Measurements from ENCODE around the gene POU2F1.

Gene POU2F1

DNA sequence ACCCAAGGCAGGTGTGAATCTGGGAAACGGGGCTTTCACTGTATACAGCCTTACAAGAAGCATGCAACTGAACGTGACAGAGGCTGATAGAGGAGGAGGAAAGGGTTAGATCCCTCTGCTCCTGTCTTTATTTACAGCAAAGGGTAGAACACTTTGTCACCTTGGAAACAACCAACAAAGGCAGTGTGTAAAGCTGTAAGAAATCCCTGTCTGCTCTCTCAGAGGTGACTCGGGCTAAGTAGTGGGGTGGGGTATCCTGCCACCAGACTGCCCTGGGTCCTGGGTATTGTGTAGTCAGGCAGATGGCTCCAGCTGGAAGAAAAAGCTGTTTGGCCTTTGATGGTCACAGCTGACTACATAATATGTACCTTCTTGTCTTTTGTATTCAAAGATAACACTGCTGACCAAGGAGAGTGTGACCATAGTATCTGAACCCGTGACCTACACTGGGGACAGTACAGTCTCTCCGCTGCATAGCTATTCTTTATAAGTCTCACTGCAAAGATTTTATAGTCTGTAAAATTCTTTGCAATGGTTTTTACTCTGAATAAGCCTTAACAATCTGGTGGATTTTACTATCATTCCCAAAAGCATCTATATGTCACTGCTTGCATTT is 22.1 kb upstream of the POU2F1 start:
- no peak for DNase-seq
- H3K4me3 ChIP-seq (ENCODE audit: low read length) = no peak overlapping the region

DNA sequence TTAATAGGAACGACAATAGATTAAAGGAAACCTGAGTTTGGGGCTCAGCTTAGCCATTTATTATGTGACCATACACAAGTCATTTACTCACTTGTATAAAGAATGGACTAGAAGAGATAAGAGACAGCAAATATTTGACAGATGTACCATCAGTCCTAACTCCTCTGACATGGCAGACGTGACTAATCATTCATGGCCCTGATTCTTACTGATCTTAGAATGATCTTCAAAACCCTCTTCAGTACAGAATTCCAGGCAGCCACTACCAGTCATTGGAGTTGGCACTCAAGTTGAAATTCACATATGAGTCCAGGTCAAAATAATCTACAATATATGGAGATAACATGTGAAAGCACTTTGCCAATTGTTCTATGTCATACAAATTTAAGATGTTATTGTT is 21.0 kb upstream of the POU2F1 start:
- Histone ChIP-seq H3K4me3 (ENCODE audit: low read length) (no peak overlapping the region), H3K36me3 (replicated peaks; ENCODE audit: insufficient read depth, low read length) (no peaks in the 10 kb centered on the region), H3K9ac (ENCODE audit: low read length) (no peak overlapping the region), H3K4me2 (ENCODE audit: low read depth, low read length) (no peak overlapping the region), H3K27ac (ENCODE audit: low read length) (no peak overlapping the region), H4K20me1 (ENCODE audit: insufficient read depth, low read length) (no peaks in the 10 kb centered on the region), H3K9me3 (replicated peaks; ENCODE audit: insufficient read depth, low read length) (no peaks in the 10 kb centered on the region), H3K9me2 (replicated peaks; ENCODE audit: insufficient read depth, low read length) (no peaks in the 10 kb centered on the region), H2AFZ (ENCODE audit: low read length) (no peak overlapping the region), H3K79me2 (ENCODE audit: low read length) (no peaks in the 10 kb centered on the region), H3K4me1 (ENCODE audit: low read length) (no peaks in the 10 kb centered on the region), H3F3A (ENCODE audit: insufficient read depth, low read length) (no peaks in the 10 kb centered on the region), H3K27me3 (replicated peaks; ENCODE audit: insufficient read depth, low read length) (no peaks in the 10 kb centered on the region)
- no peak for DNase-seq
- TF ChIP-seq, protein P1, sequence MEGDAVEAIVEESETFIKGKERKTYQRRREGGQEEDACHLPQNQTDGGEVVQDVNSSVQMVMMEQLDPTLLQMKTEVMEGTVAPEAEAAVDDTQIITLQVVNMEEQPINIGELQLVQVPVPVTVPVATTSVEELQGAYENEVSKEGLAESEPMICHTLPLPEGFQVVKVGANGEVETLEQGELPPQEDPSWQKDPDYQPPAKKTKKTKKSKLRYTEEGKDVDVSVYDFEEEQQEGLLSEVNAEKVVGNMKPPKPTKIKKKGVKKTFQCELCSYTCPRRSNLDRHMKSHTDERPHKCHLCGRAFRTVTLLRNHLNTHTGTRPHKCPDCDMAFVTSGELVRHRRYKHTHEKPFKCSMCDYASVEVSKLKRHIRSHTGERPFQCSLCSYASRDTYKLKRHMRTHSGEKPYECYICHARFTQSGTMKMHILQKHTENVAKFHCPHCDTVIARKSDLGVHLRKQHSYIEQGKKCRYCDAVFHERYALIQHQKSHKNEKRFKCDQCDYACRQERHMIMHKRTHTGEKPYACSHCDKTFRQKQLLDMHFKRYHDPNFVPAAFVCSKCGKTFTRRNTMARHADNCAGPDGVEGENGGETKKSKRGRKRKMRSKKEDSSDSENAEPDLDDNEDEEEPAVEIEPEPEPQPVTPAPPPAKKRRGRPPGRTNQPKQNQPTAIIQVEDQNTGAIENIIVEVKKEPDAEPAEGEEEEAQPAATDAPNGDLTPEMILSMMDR (IDR thresholded peaks at IDR 0.05; ENCODE audit: low read length) = no peak
- TF ChIP-seq EZH2phosphoT487 (IDR thresholded peaks at IDR 0.05; ENCODE audit: low read length) (no peak), EZH2 (optimal IDR thresholded peaks at IDR 0.05; ENCODE audit: low read depth, low read length) (no peak)

More for the DNA sequence above, 22.1 kb upstream of the POU2F1 start:
- no peaks in the 10 kb centered on the region for H3K9me3 ChIP-seq (replicated peaks; ENCODE audit: insufficient read depth, low read length)
- H3K27ac ChIP-seq (ENCODE audit: low read length) = no peak overlapping the region
- H3K36me3 ChIP-seq (replicated peaks; ENCODE audit: insufficient read depth, low read length) = no peaks in the 10 kb centered on the region
- no peaks in the 10 kb centered on the region for H3K79me2 ChIP-seq (ENCODE audit: low read length)
- H3K9ac ChIP-seq (ENCODE audit: low read length) = no peak overlapping the region
- H3K27me3 ChIP-seq (replicated peaks; ENCODE audit: insufficient read depth, low read length) = no peaks in the 10 kb centered on the region
- no peak overlapping the region for H3K4me2 ChIP-seq (ENCODE audit: low read depth, low read length)
- TF ChIP-seq EZH2 (optimal IDR thresholded peaks at IDR 0.05; ENCODE audit: low read depth, low read length) (no peak), EZH2phosphoT487 (IDR thresholded peaks at IDR 0.05; ENCODE audit: low read length) (no peak)
- H4K20me1 ChIP-seq (ENCODE audit: insufficient read depth, low read length) = no peaks in the 10 kb centered on the region
- no peaks in the 10 kb centered on the region for H3F3A ChIP-seq (ENCODE audit: insufficient read depth, low read length)
- H2AFZ ChIP-seq (ENCODE audit: low read length) = no peak overlapping the region
- H3K4me1 ChIP-seq (ENCODE audit: low read length) = no peaks in the 10 kb centered on the region
- no peaks in the 10 kb centered on the region for H3K9me2 ChIP-seq (replicated peaks; ENCODE audit: insufficient read depth, low read length)

DNA sequence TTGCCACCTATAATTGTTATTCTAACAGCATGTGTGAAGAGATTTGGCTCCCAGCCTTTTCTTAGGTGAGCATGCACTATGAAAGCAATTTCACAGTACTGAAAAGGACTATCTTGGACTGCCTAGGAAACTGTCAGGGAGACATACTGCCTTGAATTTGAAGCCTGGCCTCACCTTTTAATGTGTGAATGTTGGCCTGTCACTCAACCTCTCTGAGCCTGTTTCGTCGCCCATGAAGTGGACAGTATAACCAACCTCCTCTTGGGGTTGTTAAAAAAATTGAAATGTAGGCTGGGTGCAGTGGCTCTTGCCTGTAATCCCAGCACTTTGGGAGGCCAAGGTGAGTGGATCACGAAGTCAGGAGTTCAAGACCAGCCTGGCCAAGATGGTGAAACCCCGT is 20.4 kb upstream of the POU2F1 start:
- Histone ChIP-seq H4K20me1 (ENCODE audit: insufficient read depth, low read length) (no peaks in the 10 kb centered on the region), H3K4me2 (ENCODE audit: low read depth, low read length) (no peak overlapping the region), H3K4me3 (ENCODE audit: low read length) (no peak overlapping the region), H3K9me3 (replicated peaks; ENCODE audit: insufficient read depth, low read length) (no peaks in the 10 kb centered on the region), H3K79me2 (ENCODE audit: low read length) (no peaks in the 10 kb centered on the region), H3K27ac (ENCODE audit: low read length) (no peak overlapping the region), H2AFZ (ENCODE audit: low read length) (no peak overlapping the region), H3K27me3 (replicated peaks; ENCODE audit: insufficient read depth, low read length) (no peaks in the 10 kb centered on the region), H3K9ac (ENCODE audit: low read length) (no peak overlapping the region), H3K9me2 (replicated peaks; ENCODE audit: insufficient read depth, low read length) (no peaks in the 10 kb centered on the region), H3F3A (ENCODE audit: insufficient read depth, low read length) (no peaks in the 10 kb centered on the region), H3K4me1 (ENCODE audit: low read length) (no peaks in the 10 kb centered on the region), H3K36me3 (replicated peaks; ENCODE audit: insufficient read depth, low read length) (no peaks in the 10 kb centered on the region)
- TF ChIP-seq EZH2phosphoT487 (IDR thresholded peaks at IDR 0.05; ENCODE audit: low read length) = no peak
- TF ChIP-seq, protein P1 (IDR thresholded peaks at IDR 0.05; ENCODE audit: low read length) = no peak
- DNase-seq = no peak

DNA sequence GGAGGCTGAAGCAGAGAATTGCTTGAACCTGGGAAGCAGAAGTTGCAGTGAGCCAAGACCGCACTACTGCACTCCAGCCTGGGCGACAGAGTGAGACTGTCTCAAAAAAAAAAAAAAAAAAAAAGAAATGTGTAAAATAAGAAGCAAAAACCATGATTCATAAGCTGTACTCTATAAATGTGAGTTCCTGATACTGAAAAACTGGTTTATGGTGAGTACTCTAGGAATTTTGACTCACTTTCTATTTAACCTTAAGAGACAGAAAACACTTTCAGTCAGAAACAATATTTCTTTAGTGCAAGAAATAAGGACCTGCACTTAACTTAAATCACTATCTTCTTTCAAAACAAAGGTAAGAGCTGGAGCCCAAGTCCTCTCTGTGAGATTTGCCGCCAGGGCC is 19.9 kb upstream of the POU2F1 start:
- no peak for DNase-seq
- H2AFZ ChIP-seq (ENCODE audit: low read length) = no peak overlapping the region

More for the DNA sequence above, 19.9 kb upstream of the POU2F1 start:
- H3F3A ChIP-seq (ENCODE audit: insufficient read depth, low read length) = no peaks in the 10 kb centered on the region
- no peaks in the 10 kb centered on the region for H3K79me2 ChIP-seq (ENCODE audit: low read length)
- H3K4me3 ChIP-seq (ENCODE audit: low read length) = no peak overlapping the region
- H3K9me2 ChIP-seq (replicated peaks; ENCODE audit: insufficient read depth, low read length) = no peaks in the 10 kb centered on the region
- H3K4me1 ChIP-seq (ENCODE audit: low read length) = no peaks in the 10 kb centered on the region
- H3K36me3 ChIP-seq (replicated peaks; ENCODE audit: insufficient read depth, low read length) = no peaks in the 10 kb centered on the region
- H3K9me3 ChIP-seq (replicated peaks; ENCODE audit: insufficient read depth, low read length) = no peaks in the 10 kb centered on the region
- H3K27me3 ChIP-seq (replicated peaks; ENCODE audit: insufficient read depth, low read length) = no peaks in the 10 kb centered on the region
- no peak overlapping the region for H3K9ac ChIP-seq (ENCODE audit: low read length)
- H3K27ac ChIP-seq (ENCODE audit: low read length) = no peak overlapping the region
- no peak overlapping the region for H3K4me2 ChIP-seq (ENCODE audit: low read depth, low read length)
- no peaks in the 10 kb centered on the region for H4K20me1 ChIP-seq (ENCODE audit: insufficient read depth, low read length)
- TF ChIP-seq, protein P1 (IDR thresholded peaks at IDR 0.05; ENCODE audit: low read length) = no peak
- TF ChIP-seq EZH2 (optimal IDR thresholded peaks at IDR 0.05; ENCODE audit: low read depth, low read length) (no peak), EZH2phosphoT487 (IDR thresholded peaks at IDR 0.05; ENCODE audit: low read length) (no peak)
